HL-60 (cell line): ENCODE measurements around the gene SLCO4A1.

Experiments used
- CTCF ChIP-seq: IDR thresholded peaks from one replicate; pipeline ENCODE4 v1.5.1; 2011; ENCODE audit warnings: low read length, control low read depth, inconsistent platforms; ENCODE audit not compliant: insufficient read depth
- GABPA ChIP-seq: IDR thresholded peaks from 2 replicates; pipeline ENCODE4 v1.6.1; 2012; ENCODE audit warnings: low read depth
- POLR2AphosphoS5 ChIP-seq: IDR thresholded peaks from 2 replicates; pipeline ENCODE4 v1.6.1; 2012; ENCODE audit warnings: low read depth
- REST ChIP-seq: IDR thresholded peaks from 2 replicates; pipeline ENCODE4 v1.6.1; 2012; ENCODE audit warnings: low read depth; ENCODE audit not compliant: insufficient replicate concordance
- SPI1 ChIP-seq: IDR thresholded peaks from 2 replicates; pipeline ENCODE4 v1.6.1; 2012; ENCODE audit warnings: low read depth, mild to moderate bottlenecking, borderline replicate concordance

- TF ChIP-seq CTCF, result no peak
- TF ChIP-seq POLR2AphosphoS5, result no peak
- TF ChIP-seq REST, result no peak
- no peak for TF ChIP-seq GABPA
- no peak for TF ChIP-seq SPI1
Measured at GRCh38 chr20:62592506-62593177, 49.7 kb upstream of the SLCO4A1 start.
